ENCODE data around the gene CDC37.

GRCh38 chr19:10398819-10399218 is 4.5 kb downstream of the CDC37 start:
- no peak for TF ChIP-seq EP300 (IDR thresholded peaks at IDR 0.05)
- TF ChIP-seq POLR2A (IDR thresholded peaks at IDR 0.05), result no peak
- TF ChIP-seq, protein P1, sequence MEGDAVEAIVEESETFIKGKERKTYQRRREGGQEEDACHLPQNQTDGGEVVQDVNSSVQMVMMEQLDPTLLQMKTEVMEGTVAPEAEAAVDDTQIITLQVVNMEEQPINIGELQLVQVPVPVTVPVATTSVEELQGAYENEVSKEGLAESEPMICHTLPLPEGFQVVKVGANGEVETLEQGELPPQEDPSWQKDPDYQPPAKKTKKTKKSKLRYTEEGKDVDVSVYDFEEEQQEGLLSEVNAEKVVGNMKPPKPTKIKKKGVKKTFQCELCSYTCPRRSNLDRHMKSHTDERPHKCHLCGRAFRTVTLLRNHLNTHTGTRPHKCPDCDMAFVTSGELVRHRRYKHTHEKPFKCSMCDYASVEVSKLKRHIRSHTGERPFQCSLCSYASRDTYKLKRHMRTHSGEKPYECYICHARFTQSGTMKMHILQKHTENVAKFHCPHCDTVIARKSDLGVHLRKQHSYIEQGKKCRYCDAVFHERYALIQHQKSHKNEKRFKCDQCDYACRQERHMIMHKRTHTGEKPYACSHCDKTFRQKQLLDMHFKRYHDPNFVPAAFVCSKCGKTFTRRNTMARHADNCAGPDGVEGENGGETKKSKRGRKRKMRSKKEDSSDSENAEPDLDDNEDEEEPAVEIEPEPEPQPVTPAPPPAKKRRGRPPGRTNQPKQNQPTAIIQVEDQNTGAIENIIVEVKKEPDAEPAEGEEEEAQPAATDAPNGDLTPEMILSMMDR (IDR thresholded peaks at IDR 0.05), result no peak

All from upper lobe of left lung (tissue), 4 donors.